Measurements from ENCODE around the gene SRP68. TPM values are rescaled to one million over a fixed set of nuclear protein-coding genes. Genes with fewer than 3 reads are reported as not detected.

SRP68 gene
- total and polyA plus RNA-seq, 2 of the 8 experiments (the other 6 are each of a cell fraction or from before 2014, with no cell fraction given): 57.7 to 83.5 TPM

- TF ChIP-seq SRF (IDR thresholded peaks at IDR 0.05; ENCODE audit: low read depth, low read length): no peak
- no peak for TF ChIP-seq ATF3 (IDR thresholded peaks at IDR 0.05; ENCODE audit: insufficient read depth, low read depth, low read length)
- TF ChIP-seq SIN3A (conservative IDR thresholded peaks at IDR 0.05 in 1 of 2, IDR thresholded peaks at IDR 0.05 in 1 of 2; ENCODE audit: low read depth in 1 of 2, low read length in 2 of 2): no peak
- no peak for TF ChIP-seq CTBP2 (IDR thresholded peaks at IDR 0.05; ENCODE audit: borderline replicate concordance, insufficient read depth, insufficient read length, low read length)
These were observed 31.9 kb downstream of the SRP68 start (continued) for GRCh38 chr17:76040376-76040775.

Data from H1 (cell line).